Measurements from ENCODE around the gene HOXC10. TPM values are rescaled to one million over a fixed set of nuclear protein-coding genes. Genes with fewer than 3 reads are reported as not detected.

The HOXC10 gene
- total RNA-seq, 3 donors from 2014 or later (not counting 1 experiment from before 2014, with no cell fraction given): not detected

GRCh38 chr12:53956914-53957536, 27.9 kb upstream of the HOXC10 start:
- Histone ChIP-seq H3K36me3 (ENCODE audit: control insufficient read depth, insufficient read depth, low read length) (no peaks in the 10 kb centered on the region), H3K4me1 (ENCODE audit: control insufficient read depth, insufficient read depth, low read length) (peaks cover 40% of the 10 kb centered on the region), H3K9me3 (ENCODE audit: control insufficient read depth, insufficient read depth, low read length) (peaks cover 5% of the 10 kb centered on the region), H3K27ac (ENCODE audit: low read length) (no peak overlapping the region), H3K27me3 (ENCODE audit: control insufficient read depth, insufficient read depth, low read length) (peaks cover 95% of the 10 kb centered on the region), H3K4me3 (ENCODE audit: low read length) (no peak overlapping the region)
- DNase-seq (no peak), ATAC-seq (no peak)
- Mint-ChIP-seq H3K4me3 (no peak overlapping the region), H3K4me1 (peaks cover 24 to 25% of the 10 kb centered on the region in 2 donors), H3K27ac (no peak overlapping the region), H3K9me3 (no peaks in the 10 kb centered on the region), H3K36me3 (peaks cover 11% of the 10 kb centered on the region), H3K27me3 (ENCODE audit: low read depth in 2 of 2) (peaks cover 73 to 83% of the 10 kb centered on the region in 2 donors)
- no peak for TF ChIP-seq CTCF (IDR thresholded peaks at IDR 0.05)
- 9% methylated on average over 11 of the region's 11 CpGs for WGBS (ENCODE audit: insufficient coverage)
- intact Hi-C loops (cut with micrococcal nuclease): loop anchor here (5.0 kb wide), 2 partner anchors 40 to 325 kb away; partner anchors contain the start of genes CBX5 and HNRNPA1

- ATAC-seq (no peak), DNase-seq (no peak)
- no peaks in the 10 kb centered on the region for H3K36me3 ChIP-seq (ENCODE audit: control insufficient read depth, insufficient read depth, low read length)
- 25% methylated on average over 3 of the region's 3 CpGs for WGBS (ENCODE audit: insufficient coverage)
- no peaks in the 10 kb centered on the region for H3K9me3 Mint-ChIP-seq
- no peak overlapping the region for H3K4me3 Mint-ChIP-seq
- TF ChIP-seq CTCF (IDR thresholded peaks at IDR 0.05): no peak
- H3K9me3 ChIP-seq (ENCODE audit: control insufficient read depth, insufficient read depth, low read length): peaks cover 5% of the 10 kb centered on the region
- H3K27me3 Mint-ChIP-seq (ENCODE audit: low read depth in 2 of 2): peaks cover 74 to 84% of the 10 kb centered on the region in 2 donors
- intact Hi-C loops (cut with micrococcal nuclease): loop anchor here (5.0 kb wide), 2 partner anchors 39 to 324 kb away; partner anchors contain the start of genes CBX5 and HNRNPA1
- peaks cover 95% of the 10 kb centered on the region for H3K27me3 ChIP-seq (ENCODE audit: control insufficient read depth, insufficient read depth, low read length)
- peaks cover 40% of the 10 kb centered on the region for H3K4me1 ChIP-seq (ENCODE audit: control insufficient read depth, insufficient read depth, low read length)
- H3K4me3 ChIP-seq (ENCODE audit: low read length): no peak overlapping the region
- H3K36me3 Mint-ChIP-seq: peaks cover 11% of the 10 kb centered on the region
- H3K27ac ChIP-seq (ENCODE audit: low read length): no peak overlapping the region
- H3K4me1 Mint-ChIP-seq: peaks cover 25% of the 10 kb centered on the region in 2 donors
- H3K27ac Mint-ChIP-seq: no peak overlapping the region
Measured at GRCh38 chr12:53958128-53958527, 26.8 kb upstream of the HOXC10 start.

- H3K9me3 ChIP-seq (ENCODE audit: control insufficient read depth, insufficient read depth, low read length): peaks cover 5% of the 10 kb centered on the region
- peak overlapping the region; percentile 45 for H3K4me3 Mint-ChIP-seq
- WGBS (ENCODE audit: insufficient coverage): 14% methylated on average over 4 of the region's 4 CpGs
- no peaks in the 10 kb centered on the region for H3K9me3 Mint-ChIP-seq
- DNase-seq: no peak
- no peak for ATAC-seq
- no peaks in the 10 kb centered on the region for H3K36me3 ChIP-seq (ENCODE audit: control insufficient read depth, insufficient read depth, low read length)
- intact Hi-C loops (cut with micrococcal nuclease): loop anchor here (5.0 kb wide), 2 partner anchors 38 to 323 kb away; partner anchors contain the start of genes CBX5 and HNRNPA1
- no peak overlapping the region for H3K27ac ChIP-seq (ENCODE audit: low read length)
- no peak overlapping the region for H3K4me3 ChIP-seq (ENCODE audit: low read length)
- peaks cover 18% of the 10 kb centered on the region for H3K36me3 Mint-ChIP-seq
- no peak for TF ChIP-seq CTCF (IDR thresholded peaks at IDR 0.05)
- H3K4me1 Mint-ChIP-seq: peaks cover 26 to 36% of the 10 kb centered on the region in 2 donors
- H3K27ac Mint-ChIP-seq: no peak overlapping the region
- H3K27me3 ChIP-seq (ENCODE audit: control insufficient read depth, insufficient read depth, low read length): peaks cover 94% of the 10 kb centered on the region
- peaks cover 45% of the 10 kb centered on the region for H3K4me1 ChIP-seq (ENCODE audit: control insufficient read depth, insufficient read depth, low read length)
- peaks cover 73 to 84% of the 10 kb centered on the region in 2 donors for H3K27me3 Mint-ChIP-seq (ENCODE audit: low read depth in 2 of 2)
Measured at GRCh38 chr12:53959314-53959713, 25.6 kb upstream of the HOXC10 start.

All from natural killer cell (primary cell).